HCT116 (cell line): Measurements from ENCODE around the gene CNPY2. TPM values are rescaled to one million over a fixed set of nuclear protein-coding genes. Genes with fewer than 3 reads are reported as not detected.

Experiments used
- ATAC-seq: fragments of 200-7000 bp; cut with Tn5 transposase; 2 replicates; pipeline ENCODE4 v1.9.1; 2020; ENCODE audit warnings: mild to moderate bottlenecking, moderate library complexity
- BruUV-seq: library from RNA; stranded (reverse); fragments of 400-500 nt; replicated peaks from 2 replicates; lab custom pipeline; 2021; lab: Mats Ljungman, UMichigan
- CTCF ChIA-PET: fragments of 300-600 bp; sonication (Branson Sonifier 250); formaldehyde crosslinking; loops from one replicate; lab custom pipeline; 2021; ENCODE audit warnings: antibody characterized with exemption; lab: Charles Lee
- POLR2A ChIA-PET: fragments of 300-600, 350-600 bp; sonication (Branson Sonifier 250); formaldehyde crosslinking; loops from one replicate; lab custom pipeline; 2021; ENCODE audit warnings: antibody characterized with exemption; lab: Charles Lee
- RAD21 ChIA-PET, 2 experiments: fragments of 300-600 bp; sonication (Branson Sonifier 250); formaldehyde crosslinking; loops; one replicate each; lab custom pipeline; 2023; ENCODE audit warnings: low total read pairs in 2 of 2; ENCODE audit not compliant: uncharacterized antibody in 2 of 2, unreplicated experiment in 2 of 2, low non-redundant PET in 1 of 2; lab: Charles Lee
- DNase-seq: peaks from one replicate; pipeline ENCODE4 v3.0.0-alpha.2; 2010; ENCODE audit warnings: low read depth, low spot score
- H2AFZ ChIP-seq: fragments of 200-600 bp; shearing (Covaris generic), sonication (generic); 2 replicates; pipeline ENCODE4 v1.6.1; 2017; ENCODE audit warnings: low read depth, mixed run types, mixed read lengths, antibody characterized with exemption, low read length; ENCODE audit not compliant: poor library complexity, severe bottlenecking
- H3K27ac ChIP-seq: 2 replicates; pipeline ENCODE4 v1.5.1; 2012; ENCODE audit warnings: low read depth, low read length
- H3K27me3 ChIP-seq: fragments of 200-600 bp; sonication (generic); 2 replicates; pipeline ENCODE4 v1.6.1; 2016; ENCODE audit warnings: mixed run types, low read length, mixed read lengths; ENCODE audit not compliant: insufficient read depth
- H3K36me3 ChIP-seq, 2 experiments: fragments of 200-500 bp in 1 of 2; fragments of 200-600 bp in 1 of 2; sonication (Bioruptor generic) in 1 of 2; sonication (generic) in 1 of 2; 2 replicates each; pipeline versions ENCODE4 v1.5.1 to v1.6.1; 2014 to 2016; ENCODE audit warnings: low read length in 2 of 2, inconsistent platforms in 1 of 2, mixed read lengths in 1 of 2, mixed run types in 1 of 2; ENCODE audit not compliant: insufficient read depth in 2 of 2, control insufficient read depth in 1 of 2
- H3K4me1 ChIP-seq, 2 experiments: fragments of 200-600 bp in 1 of 2; sonication (generic) in 1 of 2; 2 replicates each; pipeline versions ENCODE4 v1.5.1 to v1.6.1; 2012 to 2017; ENCODE audit warnings: low read length in 2 of 2, inconsistent platforms in 1 of 2, mild to moderate bottlenecking in 1 of 2, mixed read lengths in 1 of 2, mixed run types in 1 of 2, moderate library complexity in 1 of 2; ENCODE audit not compliant: insufficient read depth in 2 of 2, control insufficient read depth in 1 of 2
- H3K4me2 ChIP-seq: fragments of 200-600 bp; sonication (generic); 2 replicates; pipeline ENCODE4 v1.6.1; 2017; ENCODE audit warnings: mixed run types, low read length, mixed read lengths
- H3K4me3 ChIP-seq, 2 experiments: fragments of 200-600 bp in 1 of 2; sonication (generic) in 1 of 2; replicated peaks in 1 of 2; 2 replicates each; pipeline ENCODE4 v1.5.1; 2011 to 2016; ENCODE audit warnings: low read length in 2 of 2, control low read depth in 1 of 2, low read depth in 1 of 2, mild to moderate bottlenecking in 1 of 2, mixed read lengths in 1 of 2, mixed run types in 1 of 2
- H3K79me2 ChIP-seq: fragments of 200-600 bp; sonication (generic); 2 replicates; pipeline ENCODE4 v1.6.1; 2017; ENCODE audit warnings: mild to moderate bottlenecking, mixed run types, low read length, moderate library complexity, mixed read lengths; ENCODE audit not compliant: insufficient read depth
- H3K9ac ChIP-seq: fragments of 200-600 bp; sonication (generic); 2 replicates; pipeline ENCODE4 v1.6.1; 2016; ENCODE audit warnings: low read length, mixed read lengths
- H3K9me2 ChIP-seq: fragments of 200-600 bp; sonication (generic), shearing (Covaris generic); 2 replicates; pipeline ENCODE4 v1.6.1; 2017; ENCODE audit warnings: mixed run types, mild to moderate bottlenecking, moderate library complexity; ENCODE audit not compliant: insufficient read depth
- H3K9me3 ChIP-seq, 2 experiments: fragments of 200-500 bp in 1 of 2; fragments of 200-600 bp in 1 of 2; sonication (Bioruptor generic) in 1 of 2; sonication (generic) in 1 of 2; 2 replicates each; pipeline ENCODE4 v1.6.1; 2014 to 2017; ENCODE audit warnings: low read length in 2 of 2, mixed read lengths in 2 of 2, inconsistent platforms in 1 of 2, low read depth in 1 of 2, mild to moderate bottlenecking in 1 of 2, mixed run types in 1 of 2, moderate library complexity in 1 of 2; ENCODE audit not compliant: control insufficient read depth in 1 of 2, insufficient read depth in 1 of 2
- H4K20me1 ChIP-seq: fragments of 200-600 bp; sonication (generic), shearing (Covaris generic); 2 replicates; pipeline ENCODE4 v1.6.1; 2017; ENCODE audit warnings: mixed run types, mild to moderate bottlenecking, moderate library complexity; ENCODE audit not compliant: insufficient read depth
- CTCF ChIP-seq, 3 experiments: fragments of 200-600 bp in 1 of 3; sonication (generic) in 1 of 3; IDR thresholded peaks in 2 of 3; conservative IDR thresholded peaks in 1 of 3; 2 replicates each; pipeline ENCODE4 v1.5.1; 2012 to 2017; ENCODE audit warnings: low read depth in 2 of 3, low read length in 2 of 3, antibody characterized with exemption in 1 of 3, borderline replicate concordance in 1 of 3, control low read depth in 1 of 3, mild to moderate bottlenecking in 1 of 3, mixed read lengths in 1 of 3, mixed run types in 1 of 3, moderate library complexity in 1 of 3; ENCODE audit not compliant: insufficient read depth in 1 of 3
- ELF1 ChIP-seq: IDR thresholded peaks from 2 replicates; pipeline ENCODE4 v1.6.1; 2012; ENCODE audit warnings: low read depth, borderline replicate concordance
- ZFX ChIP-seq: fragments of 450-650 bp; IDR thresholded peaks from 2 replicates; pipeline ENCODE4 v1.6.1; 2017
- intact Hi-C: fragments of 100-400 bp; cut with micrococcal nuclease; formaldehyde crosslinking; loops from 2 replicates; pipeline ENCODE4 v1.10.0; 2022
- total RNA-seq: library from RNA; stranded (reverse); gene quantifications from one replicate; pipeline ENCODE4 v1.2.1, GENCODE V29; 2021; ENCODE audit not compliant: unreplicated experiment

Gene CNPY2
- total RNA-seq, 1 experiment from 2014 or later: 109 TPM

GRCh38 chr12:56339158-56339422 is 23.3 kb upstream of the CNPY2 start:
- DNase-seq: no peak
- POLR2A ChIA-PET: interaction anchor here (1.5 kb wide), 1 partner anchor 21 kb away, joined by 4 read pairs; the partner anchor contains the start of gene STAT2
- Histone ChIP-seq H3K4me1 (peaks cover 0 to 3% of the 10 kb centered on the region in 2 experiments; a peak in 1 of 4 replicates), H3K27me3 (no peaks in the 10 kb centered on the region), H2AFZ (no peak overlapping the region), H3K4me2 (no peak overlapping the region), H3K4me3 (no peak overlapping the region), H3K9ac (no peak overlapping the region), H3K9me2 (no peaks in the 10 kb centered on the region), H3K79me2 (no peaks in the 10 kb centered on the region), H4K20me1 (no peaks in the 10 kb centered on the region), H3K36me3 (peaks cover 0 to 4% of the 10 kb centered on the region in 2 experiments; a peak in 1 of 4 replicates), H3K9me3 (no peaks in the 10 kb centered on the region), H3K27ac (no peak overlapping the region)
- CTCF ChIA-PET: no interaction called here
- ATAC-seq: no peak
- intact Hi-C loops: no loop called here
- no TSS peak for BruUV-seq
- RAD21 ChIA-PET: no interaction called here
- no peak for TF ChIP-seq ZFX

GRCh38 chr12:56338308-56339157 is 22.7 kb upstream of the CNPY2 start, which contains the start of gene IL23A:
Gene IL23A (plus strand): TSS chr12:56338884. CDS start chr12:56339045, 161 bp downstream.
- Histone ChIP-seq H3K36me3 (peaks cover 0 to 2% of the 10 kb centered on the region in 2 experiments; a peak in 1 of 4 replicates), H3K79me2 (no peaks in the 10 kb centered on the region; the same call in 1 of the 2 replicates), H3K4me1 (peaks cover 0 to 4% of the 10 kb centered on the region in 2 experiments; a peak in 1 of 4 replicates), H4K20me1 (no peaks in the 10 kb centered on the region), H3K9ac (no peak within 1 kb of the TSS), H3K27ac (no peak within 1 kb of the TSS), H2AFZ (no peak within 1 kb of the TSS), H3K4me2 (no peak within 1 kb of the TSS), H3K9me3 (no peaks in the 10 kb centered on the region), H3K9me2 (no peaks in the 10 kb centered on the region), H3K27me3 (no peaks in the 10 kb centered on the region), H3K4me3 (no peak within 1 kb of the TSS)
- TF ChIP-seq CTCF (IDR thresholded peaks at IDR 0.05 in 2 of 3, conservative IDR thresholded peaks at IDR 0.05 in 1 of 3; ENCODE audit: borderline replicate concordance in 1 of 3, insufficient read depth in 1 of 3, low read depth in 2 of 3, low read length in 2 of 3) (no peak), ELF1 (no peak)
- CTCF ChIA-PET: interaction anchor here (0.9 kb wide), 1 partner anchor 23 kb away, joined by 3 read pairs; the partner anchor contains the start of gene CNPY2
- no TSS peak for BruUV-seq
- no peak for DNase-seq
- POLR2A ChIA-PET: interaction anchor here (1.5 kb wide), 1 partner anchor 22 kb away, joined by 4 read pairs; the partner anchor contains the start of gene STAT2
- no peak for ATAC-seq
- intact Hi-C loops: no loop called here
- RAD21 ChIA-PET: no interaction called here
